Measurements from ENCODE around the gene ZNF407. TPM values are rescaled to one million over a fixed set of nuclear protein-coding genes. Genes with fewer than 3 reads are reported as not detected.

ZNF407 gene
- total RNA-seq, 6 experiments from 2014 or later: 4.3 to 8.0 (median 5.7) TPM

DNA sequence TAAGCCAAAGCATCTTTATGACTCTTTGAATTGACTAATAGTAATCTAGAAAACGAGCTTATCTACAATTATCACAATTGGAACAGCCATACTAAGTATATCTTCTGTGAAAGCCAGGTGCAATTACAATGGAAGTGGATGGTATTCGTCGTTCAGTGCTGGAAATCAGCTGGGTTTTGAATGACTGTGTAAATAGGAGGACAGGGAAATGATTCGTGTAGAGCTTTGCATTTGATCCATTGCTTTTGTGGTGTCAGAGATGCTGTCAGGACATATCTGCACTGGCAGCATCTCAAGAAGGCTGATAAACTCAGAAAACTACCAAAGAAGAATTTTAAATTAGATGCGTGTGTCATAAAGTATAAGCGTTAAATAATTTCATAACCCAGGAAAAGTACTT lies 187.1 kb downstream of the ZNF407 start:
- no peak for DNase-seq
- no peak for TF ChIP-seq POLR2A (IDR thresholded peaks at IDR 0.05)
- TF ChIP-seq, protein P1, sequence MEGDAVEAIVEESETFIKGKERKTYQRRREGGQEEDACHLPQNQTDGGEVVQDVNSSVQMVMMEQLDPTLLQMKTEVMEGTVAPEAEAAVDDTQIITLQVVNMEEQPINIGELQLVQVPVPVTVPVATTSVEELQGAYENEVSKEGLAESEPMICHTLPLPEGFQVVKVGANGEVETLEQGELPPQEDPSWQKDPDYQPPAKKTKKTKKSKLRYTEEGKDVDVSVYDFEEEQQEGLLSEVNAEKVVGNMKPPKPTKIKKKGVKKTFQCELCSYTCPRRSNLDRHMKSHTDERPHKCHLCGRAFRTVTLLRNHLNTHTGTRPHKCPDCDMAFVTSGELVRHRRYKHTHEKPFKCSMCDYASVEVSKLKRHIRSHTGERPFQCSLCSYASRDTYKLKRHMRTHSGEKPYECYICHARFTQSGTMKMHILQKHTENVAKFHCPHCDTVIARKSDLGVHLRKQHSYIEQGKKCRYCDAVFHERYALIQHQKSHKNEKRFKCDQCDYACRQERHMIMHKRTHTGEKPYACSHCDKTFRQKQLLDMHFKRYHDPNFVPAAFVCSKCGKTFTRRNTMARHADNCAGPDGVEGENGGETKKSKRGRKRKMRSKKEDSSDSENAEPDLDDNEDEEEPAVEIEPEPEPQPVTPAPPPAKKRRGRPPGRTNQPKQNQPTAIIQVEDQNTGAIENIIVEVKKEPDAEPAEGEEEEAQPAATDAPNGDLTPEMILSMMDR (IDR thresholded peaks at IDR 0.05): no peak
- intact Hi-C loops (cut with DNase I): no loop called here
- H3K27me3 ChIP-seq: no peaks in the 10 kb centered on the region
- H3K27ac ChIP-seq: no peak overlapping the region
- H3K4me1 ChIP-seq: no peaks in the 10 kb centered on the region
- no peak overlapping the region for H3K4me3 ChIP-seq
- no peaks in the 10 kb centered on the region for H3K9me3 ChIP-seq
- 89% methylated on average over 6 of the region's 6 CpGs for WGBS (ENCODE audit: insufficient coverage, low coverage, low lambda C conversion rate, missing lambda C conversion rate)
- ATAC-seq: no peak
- H3K36me3 ChIP-seq: peaks cover 0 to 4% (median 0%) of the 10 kb centered on the region in 4 donors

DNA sequence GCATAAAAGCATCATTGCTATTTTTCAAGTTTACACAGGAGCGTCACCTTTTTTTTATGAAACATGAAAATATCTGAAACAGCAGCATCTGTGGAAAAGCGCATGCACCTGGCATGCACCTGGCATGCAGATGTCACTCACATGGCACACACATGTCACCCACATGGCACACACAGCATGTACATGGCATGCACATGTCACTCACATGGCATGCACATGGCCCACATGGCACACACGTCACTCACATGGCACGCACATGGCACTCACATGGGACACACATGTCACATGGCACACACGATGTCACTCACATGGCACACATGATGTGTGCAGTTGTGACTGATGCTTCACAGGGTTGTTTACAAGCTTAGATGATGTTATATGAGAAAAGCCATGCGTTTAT lies 188.0 kb downstream of the ZNF407 start:
- H3K4me1 ChIP-seq: no peaks in the 10 kb centered on the region
- no peaks in the 10 kb centered on the region for H3K27me3 ChIP-seq
- no peak overlapping the region for H3K27ac ChIP-seq
- WGBS (ENCODE audit: insufficient coverage, low coverage, low lambda C conversion rate, missing lambda C conversion rate): 95% methylated on average over 2 of the region's 6 CpGs
- no peaks in the 10 kb centered on the region for H3K9me3 ChIP-seq
- DNase-seq (no peak), ATAC-seq (no peak)
- no peak overlapping the region for H3K4me3 ChIP-seq
- peaks cover 0 to 4% (median 0%) of the 10 kb centered on the region in 4 donors for H3K36me3 ChIP-seq
- TF ChIP-seq, protein P1 (IDR thresholded peaks at IDR 0.05): no peak
- TF ChIP-seq POLR2A (IDR thresholded peaks at IDR 0.05): no peak
- intact Hi-C loops (cut with DNase I): no loop called here

DNA sequence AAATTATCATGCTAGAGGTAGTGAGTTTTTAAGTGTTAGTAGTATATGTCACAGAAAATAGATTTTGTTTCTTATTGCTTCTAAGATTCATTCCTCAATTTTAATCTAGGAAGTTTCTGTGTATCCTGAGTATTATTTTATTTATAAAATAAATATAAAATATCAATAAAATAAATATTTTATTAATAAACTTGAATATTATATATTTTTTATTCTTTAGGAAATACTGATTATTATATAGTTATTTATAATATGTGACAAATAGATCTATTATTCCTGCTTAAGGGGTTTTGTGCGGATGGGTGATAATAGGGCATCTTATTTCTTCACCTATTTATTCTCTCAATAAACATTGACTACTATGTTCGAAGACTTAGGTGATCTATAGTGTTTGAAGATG lies 191.0 kb downstream of the ZNF407 start:
- no peak for TF ChIP-seq POLR2A (IDR thresholded peaks at IDR 0.05)
- TF ChIP-seq, protein P1 (IDR thresholded peaks at IDR 0.05): no peak
- no peak for ATAC-seq
- Histone ChIP-seq H3K9me3 (no peaks in the 10 kb centered on the region), H3K27me3 (no peaks in the 10 kb centered on the region), H3K36me3 (peaks cover 0 to 3% (median 0%) of the 10 kb centered on the region in 4 donors), H3K4me3 (no peak overlapping the region), H3K27ac (no peak overlapping the region), H3K4me1 (no peaks in the 10 kb centered on the region)
- intact Hi-C loops (cut with DNase I): no loop called here
- WGBS (ENCODE audit: insufficient coverage, low coverage, low lambda C conversion rate, missing lambda C conversion rate): 58% methylated on average over 2 of the region's 2 CpGs
- no peak for DNase-seq

DNA sequence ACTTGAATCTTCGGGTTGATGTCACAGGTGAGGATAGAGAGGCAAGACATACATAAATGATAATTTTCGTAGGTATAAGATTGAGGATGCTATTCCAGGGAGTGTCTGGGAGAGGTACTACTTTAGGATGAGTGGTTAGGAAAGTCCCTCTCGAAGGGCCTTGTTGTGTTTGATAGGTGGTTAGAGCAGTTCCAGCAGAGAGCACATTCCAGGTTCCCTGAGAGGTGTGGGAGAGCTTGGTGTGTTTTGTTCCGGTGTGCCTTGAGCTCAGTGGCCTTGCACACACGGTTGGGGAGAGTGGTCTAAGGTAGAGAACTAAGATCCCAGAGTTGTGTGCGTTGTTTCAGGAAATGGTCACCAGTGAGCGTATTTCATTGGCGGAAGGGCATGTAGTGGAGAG lies 191.4 kb downstream of the ZNF407 start:
- H3K9me3 ChIP-seq: no peaks in the 10 kb centered on the region
- H3K4me1 ChIP-seq: no peaks in the 10 kb centered on the region
- DNase-seq (no peak), ATAC-seq (no peak)
- H3K27me3 ChIP-seq: no peaks in the 10 kb centered on the region
- TF ChIP-seq, protein P1 (IDR thresholded peaks at IDR 0.05): no peak
- TF ChIP-seq POLR2A (IDR thresholded peaks at IDR 0.05): no peak
- 96% methylated on average over 8 of the region's 8 CpGs for WGBS (ENCODE audit: insufficient coverage, low coverage, low lambda C conversion rate, missing lambda C conversion rate)
- intact Hi-C loops (cut with DNase I): no loop called here
- no peak overlapping the region for H3K4me3 ChIP-seq
- H3K27ac ChIP-seq: no peak overlapping the region
- no peaks in the 10 kb centered on the region for H3K36me3 ChIP-seq

DNA sequence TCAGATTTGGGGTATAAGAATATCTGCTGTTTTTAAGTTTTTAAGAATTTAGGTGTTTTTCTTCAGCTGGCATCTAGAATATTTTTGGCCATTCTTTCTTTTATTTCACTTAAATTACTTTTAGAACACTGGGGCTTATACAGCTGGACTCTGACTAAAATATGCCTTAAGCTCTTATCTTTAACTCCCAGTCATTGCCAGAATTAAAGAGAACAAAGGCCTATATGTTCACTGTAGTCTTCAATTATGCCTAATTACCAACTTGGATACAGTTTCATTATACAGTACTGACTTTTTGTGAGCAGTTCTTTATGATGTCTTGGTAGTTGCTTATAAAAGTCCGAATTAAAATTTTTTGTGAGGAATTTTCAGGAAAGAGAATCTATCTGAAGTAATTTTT lies 192.8 kb downstream of the ZNF407 start:
- Histone ChIP-seq H3K27ac (no peak overlapping the region), H3K9me3 (no peaks in the 10 kb centered on the region), H3K4me3 (no peak overlapping the region), H3K27me3 (no peaks in the 10 kb centered on the region), H3K4me1 (no peaks in the 10 kb centered on the region), H3K36me3 (no peaks in the 10 kb centered on the region)
- TF ChIP-seq POLR2A (IDR thresholded peaks at IDR 0.05): no peak
- TF ChIP-seq, protein P1 (IDR thresholded peaks at IDR 0.05): no peak
- DNase-seq: no peak
- 94% methylated on average over 1 of the region's 1 CpG for WGBS (ENCODE audit: insufficient coverage, low coverage, low lambda C conversion rate, missing lambda C conversion rate)
- ATAC-seq: no peak
- intact Hi-C loops (cut with DNase I): no loop called here
